WTC11 (cell line): Measurements from ENCODE around the gene EHD2. TPM values are rescaled to one million over a fixed set of nuclear protein-coding genes. Genes with fewer than 3 reads are reported as not detected.

Source experiments
- ATAC-seq: fragments of 200-7000 bp; cut with Tn5 transposase; 2 replicates; pipeline ENCODE4 v1.10.0; 2021; ENCODE audit warnings: mild to moderate bottlenecking, moderate library complexity
- CTCF ChIA-PET: fragments of 300-600 bp; sonication (Branson Sonifier 250); formaldehyde crosslinking; loops from one replicate; lab custom pipeline; 2021; ENCODE audit warnings: antibody characterized with exemption; lab: Charles Lee
- POLR2A ChIA-PET: fragments of 350-600 bp; sonication (Branson Sonifier 250); formaldehyde crosslinking; loops from one replicate; lab custom pipeline; 2021; ENCODE audit warnings: antibody characterized with exemption; lab: Charles Lee
- DNase-seq: peaks from one replicate; pipeline ENCODE4 v3.0.0; 2021; ENCODE audit warnings: low spot score
- H3K27ac Mint-ChIP-seq: 2 replicates; pipeline ENCODE4 v1.8.0; 2021; ENCODE audit warnings: mixed read lengths
- H3K27me3 Mint-ChIP-seq: 2 replicates; pipeline ENCODE4 v1.8.0; 2021; ENCODE audit warnings: low read depth, mild to moderate bottlenecking, moderate library complexity, mixed read lengths
- H3K36me3 Mint-ChIP-seq: 2 replicates; pipeline ENCODE4 v1.8.0; 2021; ENCODE audit warnings: mixed read lengths
- H3K4me1 Mint-ChIP-seq: 2 replicates; pipeline ENCODE4 v1.8.0; 2022; ENCODE audit warnings: mixed read lengths
- H3K4me3 Mint-ChIP-seq: 2 replicates; pipeline ENCODE4 v1.8.0; 2021; ENCODE audit warnings: mild to moderate bottlenecking, moderate library complexity, mixed read lengths
- H3K9me3 Mint-ChIP-seq: 2 replicates; pipeline ENCODE4 v1.8.0; 2021; ENCODE audit warnings: mixed read lengths
- ELF4 ChIP-seq: sonication (generic); formaldehyde crosslinking; IDR thresholded peaks from 2 replicates; pipeline ENCODE4 v1.8.1; 2022; ENCODE audit warnings: low read depth, mild to moderate bottlenecking, moderate library complexity, missing genetic modification reagents
- GABPB1 ChIP-seq: sonication (generic); formaldehyde crosslinking; IDR thresholded peaks from 2 replicates; pipeline ENCODE4 v1.8.1; 2023; ENCODE audit warnings: mild to moderate bottlenecking, missing genetic modification reagents
- GRHL2 ChIP-seq: fragments of 250-450 bp; sonication (Bioruptor Pico); IDR thresholded peaks from 2 replicates; pipeline ENCODE4 v1.8.0; 2022; ENCODE audit warnings: mild to moderate bottlenecking, moderate library complexity; ENCODE audit not compliant: insufficient replicate concordance, severe bottlenecking
- IRF2 ChIP-seq: sonication (generic); formaldehyde crosslinking; IDR thresholded peaks from 2 replicates; pipeline ENCODE4 v1.8.0; 2022; ENCODE audit warnings: low read depth, missing genetic modification reagents, borderline replicate concordance
- JAZF1 ChIP-seq: fragments of 250-450 bp; sonication (Bioruptor Pico); IDR thresholded peaks from 2 replicates; pipeline ENCODE4 v1.9.0; 2021; ENCODE audit warnings: moderate library complexity, mild to moderate bottlenecking, inconsistent platforms
- NFE2L1 ChIP-seq: sonication (generic); formaldehyde crosslinking; IDR thresholded peaks from 2 replicates; pipeline ENCODE4 v1.8.1; 2023; ENCODE audit warnings: missing genetic modification reagents
- NR1H2 ChIP-seq: sonication (generic); formaldehyde crosslinking; IDR thresholded peaks from 2 replicates; pipeline ENCODE4 v1.9.0; 2021; ENCODE audit warnings: mild to moderate bottlenecking, moderate library complexity, missing genetic modification reagents
- SMAD4 ChIP-seq: sonication (generic); formaldehyde crosslinking; IDR thresholded peaks from 2 replicates; pipeline ENCODE4 v1.8.0; 2022; ENCODE audit warnings: mild to moderate bottlenecking, missing genetic modification reagents
- TP53 ChIP-seq: sonication (generic); formaldehyde crosslinking; IDR thresholded peaks from 2 replicates; pipeline ENCODE4 v1.8.1; 2023; ENCODE audit warnings: mild to moderate bottlenecking, missing genetic modification reagents
- ZNF121 ChIP-seq: sonication (generic); formaldehyde crosslinking; IDR thresholded peaks from 2 replicates; pipeline ENCODE4 v1.8.0; 2023; ENCODE audit warnings: missing genetic modification reagents
- ZNF219 ChIP-seq: sonication (generic); formaldehyde crosslinking; IDR thresholded peaks from 2 replicates; pipeline ENCODE4 v1.8.0; 2023; ENCODE audit warnings: missing genetic modification reagents, mild to moderate bottlenecking, borderline replicate concordance
- ZNF396 ChIP-seq: fragments of 250-450 bp; sonication (Bioruptor Pico); IDR thresholded peaks from 2 replicates; pipeline ENCODE4 v1.8.0; 2021; ENCODE audit warnings: mild to moderate bottlenecking, moderate library complexity, borderline replicate concordance
- ZNF423 ChIP-seq: fragments of 250-450 bp; sonication (Bioruptor Pico); IDR thresholded peaks from 2 replicates; pipeline ENCODE4 v2.1.2; 2022; ENCODE audit warnings: mild to moderate bottlenecking, moderate library complexity
- total RNA-seq: library from RNA; stranded (reverse); gene quantifications from 3 replicates; pipeline ENCODE4 v1.2.3, GENCODE V29; 2021
- TF ChIP-seq, protein P1 (sequence below): sonication (generic); formaldehyde crosslinking; IDR thresholded peaks from 2 replicates; pipeline ENCODE4 v1.8.0; 2023; ENCODE audit warnings: missing genetic modification reagents, mild to moderate bottlenecking, borderline replicate concordance
- TF ChIP-seq, protein P2 (sequence below): fragments of 250-450 bp; sonication (Bioruptor Pico); IDR thresholded peaks from 2 replicates; pipeline ENCODE4 v1.9.0; 2021; ENCODE audit warnings: moderate library complexity, mild to moderate bottlenecking, inconsistent platforms, borderline replicate concordance
- TF ChIP-seq, protein P3 (sequence below): sonication (generic); formaldehyde crosslinking; conservative IDR thresholded peaks from 2 replicates; pipeline ENCODE4 v1.8.1; 2023; ENCODE audit warnings: mild to moderate bottlenecking, low read depth, missing genetic modification reagents, moderate library complexity
- TF ChIP-seq, protein P4 (sequence below): sonication (generic); formaldehyde crosslinking; IDR thresholded peaks from 2 replicates; pipeline ENCODE4 v1.8.0; 2022; ENCODE audit warnings: mild to moderate bottlenecking, missing genetic modification reagents
- TF ChIP-seq, protein P5 (sequence below): sonication (generic); formaldehyde crosslinking; IDR thresholded peaks from 2 replicates; pipeline ENCODE4 v1.8.1; 2022; ENCODE audit warnings: mild to moderate bottlenecking, missing genetic modification reagents, moderate library complexity, borderline replicate concordance
- TF ChIP-seq, protein P6 (sequence below): sonication (generic); formaldehyde crosslinking; IDR thresholded peaks from 2 replicates; pipeline ENCODE4 v1.8.0; 2022; ENCODE audit warnings: missing genetic modification reagents
- TF ChIP-seq, protein P7 (sequence below): sonication (generic); formaldehyde crosslinking; IDR thresholded peaks from 2 replicates; pipeline ENCODE4 v1.8.1; 2023; ENCODE audit warnings: mild to moderate bottlenecking, missing genetic modification reagents, moderate library complexity

The EHD2 gene
- total RNA-seq, 1 experiment from 2014 or later, result 11.8 TPM

DNA sequence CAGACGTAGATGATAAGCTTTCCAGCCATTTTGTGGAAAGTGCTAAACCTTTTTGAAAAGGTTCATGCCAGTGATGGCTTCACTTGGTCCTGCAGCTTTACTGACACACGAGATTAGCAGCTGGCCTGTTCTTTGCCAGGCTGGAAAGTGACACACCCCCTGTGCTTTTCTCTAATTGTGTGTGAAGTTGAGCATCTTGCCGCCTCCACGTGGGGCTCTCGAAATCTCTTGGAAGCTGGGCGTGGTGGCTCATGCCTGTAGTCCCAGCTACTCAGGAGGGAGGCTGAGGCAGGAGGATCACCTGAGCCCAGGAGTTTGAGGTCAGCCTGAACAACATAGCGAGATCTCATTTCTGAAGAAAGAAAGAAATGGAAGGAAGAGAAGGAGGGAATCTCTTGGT, 25.3 kb upstream of the EHD2 start:
- Mint-ChIP-seq H3K27me3 (no peaks in the 10 kb centered on the region), H3K27ac (peak overlapping the region; percentile 83; the same call in 1 of the 2 replicates), H3K9me3 (peaks cover 7% of the 10 kb centered on the region), H3K4me3 (no peak overlapping the region), H3K36me3 (peaks cover 22% of the 10 kb centered on the region), H3K4me1 (no peaks in the 10 kb centered on the region)
- ChIA-PET POLR2A (no interaction called here), CTCF (interaction anchor here (0.7 to 0.9 kb wide), 3 partner anchors 10 to 61 kb away, joined by 3 to 5 read pairs (median 4); no protein-coding TSS in a partner anchor)
- ATAC-seq (no peak), DNase-seq (no peak)
- no peak for TF ChIP-seq IRF2 (CRISPR knock-in tag)
- TF ChIP-seq ZNF219 (CRISPR knock-in tag), result no peak
- no peak for TF ChIP-seq ZNF121 (CRISPR knock-in tag)
- TF ChIP-seq, protein P1, sequence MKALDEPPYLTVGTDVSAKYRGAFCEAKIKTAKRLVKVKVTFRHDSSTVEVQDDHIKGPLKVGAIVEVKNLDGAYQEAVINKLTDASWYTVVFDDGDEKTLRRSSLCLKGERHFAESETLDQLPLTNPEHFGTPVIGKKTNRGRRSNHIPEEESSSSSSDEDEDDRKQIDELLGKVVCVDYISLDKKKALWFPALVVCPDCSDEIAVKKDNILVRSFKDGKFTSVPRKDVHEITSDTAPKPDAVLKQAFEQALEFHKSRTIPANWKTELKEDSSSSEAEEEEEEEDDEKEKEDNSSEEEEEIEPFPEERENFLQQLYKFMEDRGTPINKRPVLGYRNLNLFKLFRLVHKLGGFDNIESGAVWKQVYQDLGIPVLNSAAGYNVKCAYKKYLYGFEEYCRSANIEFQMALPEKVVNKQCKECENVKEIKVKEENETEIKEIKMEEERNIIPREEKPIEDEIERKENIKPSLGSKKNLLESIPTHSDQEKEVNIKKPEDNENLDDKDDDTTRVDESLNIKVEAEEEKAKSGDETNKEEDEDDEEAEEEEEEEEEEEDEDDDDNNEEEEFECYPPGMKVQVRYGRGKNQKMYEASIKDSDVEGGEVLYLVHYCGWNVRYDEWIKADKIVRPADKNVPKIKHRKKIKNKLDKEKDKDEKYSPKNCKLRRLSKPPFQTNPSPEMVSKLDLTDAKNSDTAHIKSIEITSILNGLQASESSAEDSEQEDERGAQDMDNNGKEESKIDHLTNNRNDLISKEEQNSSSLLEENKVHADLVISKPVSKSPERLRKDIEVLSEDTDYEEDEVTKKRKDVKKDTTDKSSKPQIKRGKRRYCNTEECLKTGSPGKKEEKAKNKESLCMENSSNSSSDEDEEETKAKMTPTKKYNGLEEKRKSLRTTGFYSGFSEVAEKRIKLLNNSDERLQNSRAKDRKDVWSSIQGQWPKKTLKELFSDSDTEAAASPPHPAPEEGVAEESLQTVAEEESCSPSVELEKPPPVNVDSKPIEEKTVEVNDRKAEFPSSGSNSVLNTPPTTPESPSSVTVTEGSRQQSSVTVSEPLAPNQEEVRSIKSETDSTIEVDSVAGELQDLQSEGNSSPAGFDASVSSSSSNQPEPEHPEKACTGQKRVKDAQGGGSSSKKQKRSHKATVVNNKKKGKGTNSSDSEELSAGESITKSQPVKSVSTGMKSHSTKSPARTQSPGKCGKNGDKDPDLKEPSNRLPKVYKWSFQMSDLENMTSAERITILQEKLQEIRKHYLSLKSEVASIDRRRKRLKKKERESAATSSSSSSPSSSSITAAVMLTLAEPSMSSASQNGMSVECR (CRISPR knock-in tag), result no peak
- TF ChIP-seq ELF4 (CRISPR knock-in tag), result no peak
- no peak for TF ChIP-seq ZNF423 (CRISPR knock-in tag)
- TF ChIP-seq, protein P2, sequence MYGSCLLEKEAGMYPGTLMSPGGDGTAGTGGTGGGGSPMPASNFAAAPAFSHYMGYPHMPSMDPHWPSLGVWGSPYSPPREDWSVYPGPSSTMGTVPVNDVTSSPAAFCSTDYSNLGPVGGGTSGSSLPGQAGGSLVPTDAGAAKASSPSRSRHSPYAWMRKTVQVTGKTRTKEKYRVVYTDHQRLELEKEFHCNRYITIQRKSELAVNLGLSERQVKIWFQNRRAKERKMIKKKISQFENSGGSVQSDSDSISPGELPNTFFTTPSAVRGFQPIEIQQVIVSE (CRISPR knock-in tag), result no peak
- no peak for TF ChIP-seq JAZF1 (CRISPR knock-in tag)
- no peak for TF ChIP-seq GABPB1 (CRISPR knock-in tag)
- no peak for TF ChIP-seq GRHL2 (CRISPR knock-in tag)
- TF ChIP-seq SMAD4, result no peak
- TF ChIP-seq NFE2L1 (CRISPR knock-in tag), result no peak
- TF ChIP-seq NR1H2 (CRISPR knock-in tag), result no peak
- TF ChIP-seq, protein P3, sequence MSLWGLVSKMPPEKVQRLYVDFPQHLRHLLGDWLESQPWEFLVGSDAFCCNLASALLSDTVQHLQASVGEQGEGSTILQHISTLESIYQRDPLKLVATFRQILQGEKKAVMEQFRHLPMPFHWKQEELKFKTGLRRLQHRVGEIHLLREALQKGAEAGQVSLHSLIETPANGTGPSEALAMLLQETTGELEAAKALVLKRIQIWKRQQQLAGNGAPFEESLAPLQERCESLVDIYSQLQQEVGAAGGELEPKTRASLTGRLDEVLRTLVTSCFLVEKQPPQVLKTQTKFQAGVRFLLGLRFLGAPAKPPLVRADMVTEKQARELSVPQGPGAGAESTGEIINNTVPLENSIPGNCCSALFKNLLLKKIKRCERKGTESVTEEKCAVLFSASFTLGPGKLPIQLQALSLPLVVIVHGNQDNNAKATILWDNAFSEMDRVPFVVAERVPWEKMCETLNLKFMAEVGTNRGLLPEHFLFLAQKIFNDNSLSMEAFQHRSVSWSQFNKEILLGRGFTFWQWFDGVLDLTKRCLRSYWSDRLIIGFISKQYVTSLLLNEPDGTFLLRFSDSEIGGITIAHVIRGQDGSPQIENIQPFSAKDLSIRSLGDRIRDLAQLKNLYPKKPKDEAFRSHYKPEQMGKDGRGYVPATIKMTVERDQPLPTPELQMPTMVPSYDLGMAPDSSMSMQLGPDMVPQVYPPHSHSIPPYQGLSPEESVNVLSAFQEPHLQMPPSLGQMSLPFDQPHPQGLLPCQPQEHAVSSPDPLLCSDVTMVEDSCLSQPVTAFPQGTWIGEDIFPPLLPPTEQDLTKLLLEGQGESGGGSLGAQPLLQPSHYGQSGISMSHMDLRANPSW, result no peak
- no peak for TF ChIP-seq TP53 (CRISPR knock-in tag)
- TF ChIP-seq, protein P4, sequence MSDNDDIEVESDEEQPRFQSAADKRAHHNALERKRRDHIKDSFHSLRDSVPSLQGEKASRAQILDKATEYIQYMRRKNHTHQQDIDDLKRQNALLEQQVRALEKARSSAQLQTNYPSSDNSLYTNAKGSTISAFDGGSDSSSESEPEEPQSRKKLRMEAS (CRISPR knock-in tag), result no peak
- TF ChIP-seq, protein P5, sequence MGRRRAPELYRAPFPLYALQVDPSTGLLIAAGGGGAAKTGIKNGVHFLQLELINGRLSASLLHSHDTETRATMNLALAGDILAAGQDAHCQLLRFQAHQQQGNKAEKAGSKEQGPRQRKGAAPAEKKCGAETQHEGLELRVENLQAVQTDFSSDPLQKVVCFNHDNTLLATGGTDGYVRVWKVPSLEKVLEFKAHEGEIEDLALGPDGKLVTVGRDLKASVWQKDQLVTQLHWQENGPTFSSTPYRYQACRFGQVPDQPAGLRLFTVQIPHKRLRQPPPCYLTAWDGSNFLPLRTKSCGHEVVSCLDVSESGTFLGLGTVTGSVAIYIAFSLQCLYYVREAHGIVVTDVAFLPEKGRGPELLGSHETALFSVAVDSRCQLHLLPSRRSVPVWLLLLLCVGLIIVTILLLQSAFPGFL (CRISPR knock-in tag), result no peak

DNA sequence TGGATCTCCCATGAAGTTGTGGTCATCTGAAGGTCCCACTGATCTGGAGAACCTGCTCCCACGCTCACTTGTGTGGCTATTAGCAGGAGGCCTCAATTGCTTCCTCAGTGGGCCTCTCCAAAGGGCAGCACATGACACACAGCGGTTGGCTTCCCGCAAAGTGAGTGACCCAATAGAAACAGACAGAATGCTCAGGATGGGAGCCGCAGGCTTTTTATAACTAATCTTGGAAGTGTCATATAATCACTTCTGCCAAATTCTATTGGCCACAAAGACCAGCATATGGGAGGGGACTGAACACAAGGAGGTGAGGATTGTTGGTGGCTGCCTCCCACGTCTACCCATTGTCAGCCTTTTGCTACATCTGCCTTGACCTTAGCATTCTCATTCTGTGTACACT, 22.1 kb upstream of the EHD2 start:
- ChIA-PET CTCF (interaction anchor here (2.3 kb wide), 1 partner anchor 22 kb away, joined by 6 read pairs; the partner anchor contains the start of gene EHD2), POLR2A (interaction anchor here (0.6 kb wide), 1 partner anchor 262 kb away, joined by 3 read pairs; no protein-coding TSS in a partner anchor)
- DNase-seq (no peak), ATAC-seq (no peak)
- H3K4me3 Mint-ChIP-seq, result no peak overlapping the region
- H3K36me3 Mint-ChIP-seq, result peaks cover 24% of the 10 kb centered on the region
- H3K4me1 Mint-ChIP-seq, result no peaks in the 10 kb centered on the region
- no peaks in the 10 kb centered on the region for H3K27me3 Mint-ChIP-seq
- H3K27ac Mint-ChIP-seq, result no peak overlapping the region
- peaks cover 7% of the 10 kb centered on the region for H3K9me3 Mint-ChIP-seq
- TF ChIP-seq, protein P6, sequence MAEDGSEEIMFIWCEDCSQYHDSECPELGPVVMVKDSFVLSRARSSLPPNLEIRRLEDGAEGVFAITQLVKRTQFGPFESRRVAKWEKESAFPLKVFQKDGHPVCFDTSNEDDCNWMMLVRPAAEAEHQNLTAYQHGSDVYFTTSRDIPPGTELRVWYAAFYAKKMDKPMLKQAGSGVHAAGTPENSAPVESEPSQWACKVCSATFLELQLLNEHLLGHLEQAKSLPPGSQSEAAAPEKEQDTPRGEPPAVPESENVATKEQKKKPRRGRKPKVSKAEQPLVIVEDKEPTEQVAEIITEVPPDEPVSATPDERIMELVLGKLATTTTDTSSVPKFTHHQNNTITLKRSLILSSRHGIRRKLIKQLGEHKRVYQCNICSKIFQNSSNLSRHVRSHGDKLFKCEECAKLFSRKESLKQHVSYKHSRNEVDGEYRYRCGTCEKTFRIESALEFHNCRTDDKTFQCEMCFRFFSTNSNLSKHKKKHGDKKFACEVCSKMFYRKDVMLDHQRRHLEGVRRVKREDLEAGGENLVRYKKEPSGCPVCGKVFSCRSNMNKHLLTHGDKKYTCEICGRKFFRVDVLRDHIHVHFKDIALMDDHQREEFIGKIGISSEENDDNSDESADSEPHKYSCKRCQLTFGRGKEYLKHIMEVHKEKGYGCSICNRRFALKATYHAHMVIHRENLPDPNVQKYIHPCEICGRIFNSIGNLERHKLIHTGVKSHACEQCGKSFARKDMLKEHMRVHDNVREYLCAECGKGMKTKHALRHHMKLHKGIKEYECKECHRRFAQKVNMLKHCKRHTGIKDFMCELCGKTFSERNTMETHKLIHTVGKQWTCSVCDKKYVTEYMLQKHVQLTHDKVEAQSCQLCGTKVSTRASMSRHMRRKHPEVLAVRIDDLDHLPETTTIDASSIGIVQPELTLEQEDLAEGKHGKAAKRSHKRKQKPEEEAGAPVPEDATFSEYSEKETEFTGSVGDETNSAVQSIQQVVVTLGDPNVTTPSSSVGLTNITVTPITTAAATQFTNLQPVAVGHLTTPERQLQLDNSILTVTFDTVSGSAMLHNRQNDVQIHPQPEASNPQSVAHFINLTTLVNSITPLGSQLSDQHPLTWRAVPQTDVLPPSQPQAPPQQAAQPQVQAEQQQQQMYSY (CRISPR knock-in tag), result no peak
- TF ChIP-seq, protein P5 (CRISPR knock-in tag), result no peak
- TF ChIP-seq, protein P7, sequence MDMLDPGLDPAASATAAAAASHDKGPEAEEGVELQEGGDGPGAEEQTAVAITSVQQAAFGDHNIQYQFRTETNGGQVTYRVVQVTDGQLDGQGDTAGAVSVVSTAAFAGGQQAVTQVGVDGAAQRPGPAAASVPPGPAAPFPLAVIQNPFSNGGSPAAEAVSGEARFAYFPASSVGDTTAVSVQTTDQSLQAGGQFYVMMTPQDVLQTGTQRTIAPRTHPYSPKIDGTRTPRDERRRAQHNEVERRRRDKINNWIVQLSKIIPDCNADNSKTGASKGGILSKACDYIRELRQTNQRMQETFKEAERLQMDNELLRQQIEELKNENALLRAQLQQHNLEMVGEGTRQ, result no peak
- no peak for TF ChIP-seq ZNF396
- TF ChIP-seq TP53 (CRISPR knock-in tag), result no peak
